HCT116 (cell line): ENCODE results near the gene SLC2A4. TPM values are rescaled to one million over a fixed set of nuclear protein-coding genes. Genes with fewer than 3 reads are reported as not detected.

Source experiments
- ATAC-seq: fragments of 200-7000 bp; cut with Tn5 transposase; 2 replicates; pipeline ENCODE4 v1.9.1; 2020; ENCODE audit warnings: mild to moderate bottlenecking, moderate library complexity
- BruUV-seq: library from RNA; stranded (reverse); fragments of 400-500 nt; replicated peaks from 2 replicates; lab custom pipeline; 2021; lab: Mats Ljungman, UMichigan
- CTCF ChIA-PET: fragments of 300-600 bp; sonication (Branson Sonifier 250); formaldehyde crosslinking; loops from one replicate; lab custom pipeline; 2021; ENCODE audit warnings: antibody characterized with exemption; lab: Charles Lee
- POLR2A ChIA-PET: fragments of 300-600, 350-600 bp; sonication (Branson Sonifier 250); formaldehyde crosslinking; loops from one replicate; lab custom pipeline; 2021; ENCODE audit warnings: antibody characterized with exemption; lab: Charles Lee
- RAD21 ChIA-PET, 2 experiments: fragments of 300-600 bp; sonication (Branson Sonifier 250); formaldehyde crosslinking; loops; one replicate each; lab custom pipeline; 2023; ENCODE audit warnings: low total read pairs in 2 of 2; ENCODE audit not compliant: uncharacterized antibody in 2 of 2, unreplicated experiment in 2 of 2, low non-redundant PET in 1 of 2; lab: Charles Lee
- DNase-seq: peaks from one replicate; pipeline ENCODE4 v3.0.0-alpha.2; 2010; ENCODE audit warnings: low read depth, low spot score
- H2AFZ ChIP-seq: fragments of 200-600 bp; shearing (Covaris generic), sonication (generic); 2 replicates; pipeline ENCODE4 v1.6.1; 2017; ENCODE audit warnings: low read depth, mixed run types, mixed read lengths, antibody characterized with exemption, low read length; ENCODE audit not compliant: poor library complexity, severe bottlenecking
- H3K27ac ChIP-seq: 2 replicates; pipeline ENCODE4 v1.5.1; 2012; ENCODE audit warnings: low read depth, low read length
- H3K27me3 ChIP-seq: fragments of 200-600 bp; sonication (generic); 2 replicates; pipeline ENCODE4 v1.6.1; 2016; ENCODE audit warnings: mixed run types, low read length, mixed read lengths; ENCODE audit not compliant: insufficient read depth
- H3K36me3 ChIP-seq, 2 experiments: fragments of 200-500 bp in 1 of 2; fragments of 200-600 bp in 1 of 2; sonication (Bioruptor generic) in 1 of 2; sonication (generic) in 1 of 2; 2 replicates each; pipeline versions ENCODE4 v1.5.1 to v1.6.1; 2014 to 2016; ENCODE audit warnings: low read length in 2 of 2, inconsistent platforms in 1 of 2, mixed read lengths in 1 of 2, mixed run types in 1 of 2; ENCODE audit not compliant: insufficient read depth in 2 of 2, control insufficient read depth in 1 of 2
- H3K4me1 ChIP-seq, 2 experiments: fragments of 200-600 bp in 1 of 2; sonication (generic) in 1 of 2; 2 replicates each; pipeline versions ENCODE4 v1.5.1 to v1.6.1; 2012 to 2017; ENCODE audit warnings: low read length in 2 of 2, inconsistent platforms in 1 of 2, mild to moderate bottlenecking in 1 of 2, mixed read lengths in 1 of 2, mixed run types in 1 of 2, moderate library complexity in 1 of 2; ENCODE audit not compliant: insufficient read depth in 2 of 2, control insufficient read depth in 1 of 2
- H3K4me2 ChIP-seq: fragments of 200-600 bp; sonication (generic); 2 replicates; pipeline ENCODE4 v1.6.1; 2017; ENCODE audit warnings: mixed run types, low read length, mixed read lengths
- H3K4me3 ChIP-seq, 2 experiments: fragments of 200-600 bp in 1 of 2; sonication (generic) in 1 of 2; replicated peaks in 1 of 2; 2 replicates each; pipeline ENCODE4 v1.5.1; 2011 to 2016; ENCODE audit warnings: low read length in 2 of 2, control low read depth in 1 of 2, low read depth in 1 of 2, mild to moderate bottlenecking in 1 of 2, mixed read lengths in 1 of 2, mixed run types in 1 of 2
- H3K79me2 ChIP-seq: fragments of 200-600 bp; sonication (generic); 2 replicates; pipeline ENCODE4 v1.6.1; 2017; ENCODE audit warnings: mild to moderate bottlenecking, mixed run types, low read length, moderate library complexity, mixed read lengths; ENCODE audit not compliant: insufficient read depth
- H3K9ac ChIP-seq: fragments of 200-600 bp; sonication (generic); 2 replicates; pipeline ENCODE4 v1.6.1; 2016; ENCODE audit warnings: low read length, mixed read lengths
- H3K9me2 ChIP-seq: fragments of 200-600 bp; sonication (generic), shearing (Covaris generic); 2 replicates; pipeline ENCODE4 v1.6.1; 2017; ENCODE audit warnings: mixed run types, mild to moderate bottlenecking, moderate library complexity; ENCODE audit not compliant: insufficient read depth
- H3K9me3 ChIP-seq, 2 experiments: fragments of 200-500 bp in 1 of 2; fragments of 200-600 bp in 1 of 2; sonication (Bioruptor generic) in 1 of 2; sonication (generic) in 1 of 2; 2 replicates each; pipeline ENCODE4 v1.6.1; 2014 to 2017; ENCODE audit warnings: low read length in 2 of 2, mixed read lengths in 2 of 2, inconsistent platforms in 1 of 2, low read depth in 1 of 2, mild to moderate bottlenecking in 1 of 2, mixed run types in 1 of 2, moderate library complexity in 1 of 2; ENCODE audit not compliant: control insufficient read depth in 1 of 2, insufficient read depth in 1 of 2
- H4K20me1 ChIP-seq: fragments of 200-600 bp; sonication (generic), shearing (Covaris generic); 2 replicates; pipeline ENCODE4 v1.6.1; 2017; ENCODE audit warnings: mixed run types, mild to moderate bottlenecking, moderate library complexity; ENCODE audit not compliant: insufficient read depth
- ELF1 ChIP-seq: IDR thresholded peaks from 2 replicates; pipeline ENCODE4 v1.6.1; 2012; ENCODE audit warnings: low read depth, borderline replicate concordance
- FOSL1 ChIP-seq: IDR thresholded peaks from 2 replicates; pipeline ENCODE4 v1.6.1; 2012; ENCODE audit warnings: low read depth
- JUND ChIP-seq: IDR thresholded peaks from 2 replicates; pipeline ENCODE4 v1.6.1; 2012
- SIN3A ChIP-seq: IDR thresholded peaks from 2 replicates; pipeline ENCODE4 v1.6.1; 2012; ENCODE audit warnings: low read depth
- SP1 ChIP-seq: IDR thresholded peaks from 2 replicates; pipeline ENCODE4 v1.6.1; 2012; ENCODE audit warnings: low read depth
- YY1 ChIP-seq: IDR thresholded peaks from 2 replicates; pipeline ENCODE4 v1.6.1; 2011; ENCODE audit warnings: low read length, low read depth, moderate library complexity, mild to moderate bottlenecking; ENCODE audit not compliant: insufficient replicate concordance; ENCODE audit errors: extremely low read depth
- intact Hi-C: fragments of 100-400 bp; cut with micrococcal nuclease; formaldehyde crosslinking; loops from 2 replicates; pipeline ENCODE4 v1.10.0; 2022
- total RNA-seq: library from RNA; stranded (reverse); gene quantifications from one replicate; pipeline ENCODE4 v1.2.1, GENCODE V29; 2021; ENCODE audit not compliant: unreplicated experiment
- TF ChIP-seq, protein P1 (sequence below): IDR thresholded peaks from 2 replicates; pipeline ENCODE4 v1.6.1; 2012

SLC2A4 gene
- total RNA-seq, 1 experiment from 2014 or later, result 2.5 TPM

DNA sequence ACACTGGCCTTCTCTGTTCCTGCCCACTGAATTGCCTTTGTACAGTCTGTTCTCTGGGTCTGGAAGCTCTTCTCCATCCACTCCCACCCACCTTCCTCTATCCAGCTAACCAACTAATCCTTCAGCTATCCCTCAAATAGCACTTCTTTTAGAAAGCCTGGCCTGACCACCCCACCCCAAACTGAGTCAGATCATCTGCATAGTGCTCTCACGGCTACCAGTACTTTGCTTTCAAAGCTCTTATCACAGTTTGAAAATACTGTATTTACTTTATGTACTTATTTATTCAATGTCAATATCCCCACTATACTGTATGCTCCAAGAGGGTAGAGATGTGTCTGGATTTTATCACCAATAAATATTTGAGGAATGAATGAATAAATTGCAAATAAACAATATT lies 14.7 kb upstream of the SLC2A4 start:
- Histone ChIP-seq H3K36me3 (no peaks in the 10 kb centered on the region), H4K20me1 (no peaks in the 10 kb centered on the region), H3K27ac (no peak overlapping the region), H3K4me3 (no peak overlapping the region), H3K27me3 (no peaks in the 10 kb centered on the region), H3K4me2 (peak overlapping the region; percentile 40), H2AFZ (no peak overlapping the region), H3K4me1 (peaks cover 22 to 48% of the 10 kb centered on the region in 2 experiments), H3K9me2 (no peaks in the 10 kb centered on the region), H3K9ac (peak overlapping the region; percentile 22; the same call in 1 of the 2 replicates), H3K9me3 (no peaks in the 10 kb centered on the region), H3K79me2 (peaks cover 5% of the 10 kb centered on the region)
- DNase-seq (no peak), ATAC-seq (no peak)
- ChIA-PET CTCF (interaction anchor here (1.0 to 1.3 kb wide), 2 partner anchors 15 to 52 kb away, joined by 3 to 4 read pairs; partner anchors contain the start of gene SLC2A4), RAD21 (no interaction called here), POLR2A (interaction anchor here (1.0 to 1.1 kb wide), 2 partner anchors 9 to 17 kb away, joined by 3 to 4 read pairs; no protein-coding TSS in a partner anchor)
- no TSS peak for BruUV-seq
- TF ChIP-seq YY1, result no peak
- TF ChIP-seq, protein P1, sequence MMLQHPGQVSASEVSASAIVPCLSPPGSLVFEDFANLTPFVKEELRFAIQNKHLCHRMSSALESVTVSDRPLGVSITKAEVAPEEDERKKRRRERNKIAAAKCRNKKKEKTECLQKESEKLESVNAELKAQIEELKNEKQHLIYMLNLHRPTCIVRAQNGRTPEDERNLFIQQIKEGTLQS, result no peak
- intact Hi-C loops, result loop anchor here (10.0 kb wide), 1 partner anchor 168 kb away; the partner anchor contains the start of genes FGF11 and TMEM102

- H3K36me3 ChIP-seq, result no peaks in the 10 kb centered on the region
- POLR2A ChIA-PET, result no interaction called here
- peaks cover 13 to 34% of the 10 kb centered on the region in 2 experiments for H3K4me1 ChIP-seq
- no peak overlapping the region for H3K4me2 ChIP-seq
- ATAC-seq (no peak), DNase-seq (no peak)
- H3K9me3 ChIP-seq, result no peaks in the 10 kb centered on the region
- no peak overlapping the region for H3K9ac ChIP-seq
- H2AFZ ChIP-seq, result no peak overlapping the region
- RAD21 ChIA-PET, result no interaction called here
- BruUV-seq, result no TSS peak
- no peaks in the 10 kb centered on the region for H3K79me2 ChIP-seq
- H3K27me3 ChIP-seq, result no peaks in the 10 kb centered on the region
- H3K9me2 ChIP-seq, result no peaks in the 10 kb centered on the region
- no peaks in the 10 kb centered on the region for H4K20me1 ChIP-seq
- CTCF ChIA-PET, result interaction anchor here (0.7 to 1.3 kb wide), 2 partner anchors 17 to 364 kb away, joined by 3 to 6 read pairs; no protein-coding TSS in a partner anchor
- H3K27ac ChIP-seq, result no peak overlapping the region
- no peak overlapping the region for H3K4me3 ChIP-seq
- intact Hi-C loops, result no loop called here
- no peak for TF ChIP-seq JUND
- no peak for TF ChIP-seq FOSL1
- TF ChIP-seq YY1, result no peak
- TF ChIP-seq ELF1, result no peak
- no peak for TF ChIP-seq SIN3A
- TF ChIP-seq SP1, result no peak
These were observed 2.1 kb upstream of the SLC2A4 start for GRCh38 chr17:7279448-7279847.
